HG02870 (cell line): ENCODE data around the gene SCN8A.
"Not testable (repeated sequence)": the region's sequence is repeated elsewhere in the genome, so short reads cannot be mapped to it uniquely, and the experiment has no call there.

Experiments used
- ATAC-seq: cut with Tn5 transposase; IDR thresholded peaks from one replicate; pipeline ENCODE4 v1.9.1; 2021; ENCODE audit warnings: mild to moderate bottlenecking, moderate library complexity; ENCODE audit not compliant: unreplicated experiment

The SCN8A gene

GRCh38 chr12:51759175-51759574, 168.1 kb downstream of the SCN8A start:
- ATAC-seq, result no peak

GRCh38 chr12:51759695-51760094, 168.7 kb downstream of the SCN8A start:
- no peak for ATAC-seq

- ATAC-seq, result no peak
Measured at GRCh38 chr12:51760231-51760630, 169.2 kb downstream of the SCN8A start.

- ATAC-seq, result no peak
Measured at GRCh38 chr12:51763743-51764142, 172.7 kb downstream of the SCN8A start.

GRCh38 chr12:51766067-51766676, 175.1 kb downstream of the SCN8A start:
- no peak for ATAC-seq

- ATAC-seq, result no peak
Measured at GRCh38 chr12:51771008-51771407, 180.0 kb downstream of the SCN8A start.

- no peak for ATAC-seq
Measured at GRCh38 chr12:51773145-51773869, 182.3 kb downstream of the SCN8A start.

GRCh38 chr12:51774933-51775332, 183.9 kb downstream of the SCN8A start:
- ATAC-seq, result no peak

GRCh38 chr12:51777457-51777856, 186.4 kb downstream of the SCN8A start:
- no peak for ATAC-seq

GRCh38 chr12:51777973-51778372, 186.9 kb downstream of the SCN8A start:
- ATAC-seq, result no peak

- ATAC-seq, result no peak
Measured at GRCh38 chr12:51779876-51780275, 188.8 kb downstream of the SCN8A start.

GRCh38 chr12:51784688-51785087, 193.7 kb downstream of the SCN8A start:
- no peak for ATAC-seq

GRCh38 chr12:51785906-51786305, 194.9 kb downstream of the SCN8A start:
- ATAC-seq, result no peak

GRCh38 chr12:51788876-51789275, 197.8 kb downstream of the SCN8A start:
- no peak for ATAC-seq

GRCh38 chr12:51792417-51792816, 201.4 kb downstream of the SCN8A start:
- no peak for ATAC-seq

- no peak for ATAC-seq
Measured at GRCh38 chr12:51793201-51793600, 202.2 kb downstream of the SCN8A start.

- ATAC-seq, result no peak
Measured at GRCh38 chr12:51797301-51797700, 206.3 kb downstream of the SCN8A start.

- not testable (repeated sequence) for ATAC-seq
Measured at GRCh38 chr12:51798051-51798450, 207.0 kb downstream of the SCN8A start.

GRCh38 chr12:51798501-51798900, 207.5 kb downstream of the SCN8A start:
- no peak for ATAC-seq

- ATAC-seq, result no peak
Measured at GRCh38 chr12:51801027-51801426, 210.0 kb downstream of the SCN8A start.

GRCh38 chr12:51806896-51807295, 215.9 kb downstream of the SCN8A start:
- ATAC-seq, result no peak

GRCh38 chr12:51809193-51809592, 218.2 kb downstream of the SCN8A start:
- no peak for ATAC-seq
